Stimulated activated CD8-positive, alpha-beta memory T cell treated with anti-CD3 and anti-CD28 coated beads, Interleukin-2, amount 100 ng/mL, for 48 hours (primary cell): ENCODE measurements around the gene NEDD4.
"Not testable (repeated sequence)": the region's sequence is repeated elsewhere in the genome, so short reads cannot be mapped to it uniquely, and the experiment has no call there.

Experiments used
- DNase-seq, 2 donors: peaks; one replicate each; pipeline ENCODE4 v3.0.0-alpha.2; 2020; ENCODE audit warnings: low read depth in 2 of 2

Gene NEDD4

DNA sequence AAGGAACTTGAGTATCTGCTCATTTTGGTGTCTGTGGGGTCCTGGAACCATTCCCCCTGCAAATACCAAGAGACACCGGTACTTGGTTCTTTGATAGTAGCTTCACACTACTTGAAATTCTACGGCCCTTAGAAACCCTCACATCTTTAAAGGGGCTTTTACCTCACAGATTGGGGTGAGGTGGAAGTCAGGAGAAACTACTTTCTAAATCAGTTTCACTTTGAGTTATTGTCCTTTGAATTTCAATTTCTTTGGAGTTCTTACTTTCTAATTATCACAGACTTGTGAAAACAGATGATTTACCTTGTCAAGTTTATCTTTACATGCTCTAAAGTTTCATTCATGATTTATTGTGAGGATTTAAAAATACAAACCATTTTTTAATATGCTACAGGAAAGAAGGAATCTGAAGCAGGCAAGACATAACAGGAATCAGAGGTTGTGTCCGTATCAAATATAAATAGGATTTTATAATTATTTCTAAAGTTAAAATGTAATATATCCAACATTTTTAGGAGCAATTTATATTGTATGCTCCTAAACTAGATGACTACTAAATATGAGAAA lies 98.9 kb downstream of the NEDD4 start:
- DNase-seq: no peak

GRCh38 chr15:55893852-55894251 lies 99.6 kb downstream of the NEDD4 start:
- no peak for DNase-seq

GRCh38 chr15:55891196-55891595 lies 102.2 kb downstream of the NEDD4 start:
- no peak for DNase-seq

GRCh38 chr15:55884223-55884622 lies 109.2 kb downstream of the NEDD4 start:
- DNase-seq: no peak

- no peak for DNase-seq
Measured at GRCh38 chr15:55879181-55879580, 114.2 kb downstream of the NEDD4 start.

- no peak for DNase-seq
Measured at GRCh38 chr15:55873024-55873720, 120.2 kb downstream of the NEDD4 start.

GRCh38 chr15:55872471-55872870 lies 120.9 kb downstream of the NEDD4 start:
- DNase-seq: no peak

DNA sequence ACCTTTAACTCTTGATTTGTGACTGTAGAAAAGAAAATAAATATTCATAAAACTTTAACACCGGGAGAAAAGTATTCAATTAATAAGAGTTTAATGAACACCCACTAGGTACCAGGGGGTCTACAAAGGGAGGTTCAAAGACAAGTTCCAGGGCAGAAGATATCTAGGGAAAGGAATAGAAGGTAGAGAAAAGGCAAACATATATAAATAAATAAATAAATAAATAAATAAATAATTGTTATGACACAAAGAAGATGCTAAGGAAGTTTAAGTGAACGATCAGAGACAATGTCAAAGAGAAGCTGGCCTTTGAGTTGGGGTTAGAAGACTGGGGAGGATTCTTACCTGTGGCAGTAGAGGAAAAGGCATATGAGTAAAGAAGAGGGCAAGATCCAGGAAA lies 123.8 kb downstream of the NEDD4 start:
- no peak for DNase-seq

DNA sequence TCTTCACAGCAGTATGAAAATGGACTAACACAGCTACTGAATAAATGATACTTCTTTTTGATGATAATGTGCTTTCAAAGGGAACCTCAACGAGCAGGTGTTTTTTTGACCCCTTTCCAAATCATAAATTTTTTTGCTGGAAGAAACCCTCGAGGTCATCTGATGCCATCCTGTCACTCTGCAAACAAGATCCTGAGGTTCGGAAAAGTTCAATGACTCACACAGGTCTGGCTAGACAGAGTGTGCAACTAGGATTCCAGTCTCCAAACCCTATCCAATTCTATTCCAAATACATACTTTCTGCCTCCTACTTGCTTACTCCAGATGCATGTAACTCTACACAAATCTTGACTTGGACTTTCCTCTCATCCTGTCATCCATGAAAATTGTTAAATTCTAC lies 124.7 kb downstream of the NEDD4 start:
- DNase-seq: no peak

GRCh38 chr15:55868291-55868690 lies 125.1 kb downstream of the NEDD4 start:
- not testable (repeated sequence) for DNase-seq

GRCh38 chr15:55863911-55864310 lies 129.5 kb downstream of the NEDD4 start:
- DNase-seq: no peak

- DNase-seq: no peak
Measured at GRCh38 chr15:55861115-55861514, 132.3 kb downstream of the NEDD4 start.

DNA sequence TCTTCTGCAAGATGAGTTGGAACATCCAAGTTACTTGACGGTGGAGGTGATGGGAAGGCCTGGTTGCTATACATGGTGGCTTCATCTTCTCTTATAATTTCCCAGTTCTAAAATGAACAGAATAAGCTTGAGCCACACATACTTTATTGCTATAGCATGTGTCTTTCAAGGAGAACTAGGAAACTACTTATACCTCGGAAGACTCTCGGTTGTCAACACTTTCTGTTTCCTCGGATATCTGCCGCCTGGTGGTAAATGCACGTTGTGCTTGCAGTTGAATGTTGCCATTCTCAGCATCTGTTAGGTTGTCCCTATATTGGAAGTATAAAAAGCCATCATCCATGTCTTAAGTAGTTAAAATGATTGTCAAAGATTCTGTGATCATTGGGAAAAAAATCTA lies 132.9 kb downstream of the NEDD4 start:
- no peak for DNase-seq

GRCh38 chr15:55859681-55860080 lies 133.7 kb downstream of the NEDD4 start:
- no peak for DNase-seq

DNA sequence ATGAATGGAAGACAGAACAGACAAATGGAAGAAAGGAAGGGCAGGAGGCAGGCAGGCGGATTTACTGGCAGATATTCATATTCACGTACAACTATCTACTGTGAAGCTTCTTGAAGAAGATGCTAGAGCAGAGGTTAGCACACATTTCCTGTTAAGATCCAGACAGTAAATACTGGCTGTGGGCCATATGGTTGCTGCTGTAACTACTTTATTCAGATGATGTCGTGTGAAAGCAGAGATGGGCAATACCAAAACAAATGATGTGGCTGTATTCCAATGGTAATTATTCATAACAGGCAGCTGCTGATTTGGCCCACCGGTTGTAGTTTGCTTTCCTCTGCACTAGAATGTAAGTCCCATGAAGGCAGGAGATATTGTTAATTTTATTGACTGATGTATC lies 134.8 kb downstream of the NEDD4 start:
- DNase-seq: no peak

- DNase-seq: no peak
Measured at GRCh38 chr15:55856506-55857164, 136.8 kb downstream of the NEDD4 start.

DNA sequence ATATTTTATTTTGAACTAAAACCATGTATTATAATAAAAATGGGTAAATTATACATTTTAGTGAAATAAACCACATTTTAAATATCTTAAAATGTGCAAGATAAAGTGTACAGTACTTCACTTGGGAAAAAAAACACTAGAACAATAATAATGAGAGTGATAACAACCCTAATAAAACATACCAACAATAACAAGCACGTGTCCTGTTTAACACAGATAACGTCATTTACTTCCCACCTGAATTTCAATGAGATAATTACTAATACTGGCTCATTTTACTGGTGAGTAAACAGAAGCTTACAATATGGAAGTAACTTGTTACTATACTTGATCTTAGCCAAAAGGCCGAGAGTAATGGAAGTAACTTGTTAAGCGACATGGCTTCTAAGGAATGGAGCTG lies 140.3 kb downstream of the NEDD4 start:
- no peak for DNase-seq

GRCh38 chr15:55846116-55846707 lies 147.2 kb downstream of the NEDD4 start:
- DNase-seq: no peak

DNA sequence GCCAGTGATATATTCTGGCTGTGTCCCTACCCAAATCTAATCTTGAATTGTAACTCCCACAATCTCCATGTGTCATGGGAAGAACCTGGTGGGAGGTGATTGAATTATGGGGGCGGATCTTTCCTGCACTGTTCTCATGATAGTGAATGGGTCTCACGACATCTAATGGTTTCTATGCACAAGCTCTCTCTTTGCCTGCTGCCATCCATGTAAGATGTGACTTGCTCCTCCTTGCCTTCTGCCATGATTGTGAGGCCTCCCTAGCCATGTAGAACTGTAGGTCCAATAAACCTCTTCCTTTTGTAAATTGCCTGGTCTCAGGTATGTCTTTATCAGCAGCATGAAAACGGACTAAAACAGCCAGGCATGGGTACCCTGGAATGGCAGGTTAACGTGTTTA lies 150.5 kb downstream of the NEDD4 start:
- DNase-seq: not testable (repeated sequence)

- no peak for DNase-seq
Measured at GRCh38 chr15:55835866-55836265, 157.5 kb downstream of the NEDD4 start.

- no peak for DNase-seq
Measured at GRCh38 chr15:55834331-55834730, 159.1 kb downstream of the NEDD4 start.

- DNase-seq: no peak
Measured at GRCh38 chr15:55829826-55830225, 163.6 kb downstream of the NEDD4 start.

DNA sequence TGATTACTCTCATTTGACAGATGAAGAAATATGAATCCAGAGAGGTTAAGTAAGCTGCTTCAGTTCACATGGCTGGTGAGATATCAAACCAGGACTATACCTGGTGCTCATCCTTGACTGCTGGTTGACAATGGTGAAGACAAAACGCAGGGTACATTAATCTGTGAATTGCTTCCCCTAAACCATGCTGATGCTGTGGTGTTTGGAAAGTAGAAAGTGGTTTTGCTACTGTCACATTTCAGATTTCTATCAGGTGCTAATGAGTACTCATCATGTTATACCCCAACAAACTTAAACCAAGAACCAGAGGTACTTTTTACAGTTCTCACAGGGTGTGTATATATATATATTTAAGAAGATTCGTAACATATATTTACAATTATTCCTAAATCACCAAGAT lies 165.5 kb downstream of the NEDD4 start:
- no peak for DNase-seq
